Naive thymus-derived CD8-positive, alpha-beta T cell (primary cell): ENCODE data around the gene MYO10. TPM values are rescaled to one million over a fixed set of nuclear protein-coding genes. Genes with fewer than 3 reads are reported as not detected.

Experiments used
- ATAC-seq, 2 donors: fragments of 150-1000 bp; cut with Tn5 transposase in 1 of 2; sonication (Bioruptor Pico), chemical (Tn5 transposase) in 1 of 2; 1 replicate in 1 of 2; 2 replicates in 1 of 2; pipeline ENCODE4 v1.10.0; 2021; ENCODE audit warnings: mild to moderate bottlenecking in 2 of 2, moderate library complexity in 2 of 2
- POLR2A ChIA-PET: fragments of 350-600 bp; sonication (Branson Sonifier 250); formaldehyde crosslinking; loops from one replicate; lab custom pipeline; 2021; ENCODE audit warnings: antibody characterized with exemption; lab: Charles Lee
- DNase-seq, 10 donors: peaks; one replicate each; pipeline versions ENCODE4 v3.0.0 to v3.0.0-alpha.2; 2020 to 2022
- H3K27ac Mint-ChIP-seq, 10 donors: one replicate each; pipeline ENCODE4 v1.8.0; 2020 to 2022; ENCODE audit warnings: mild to moderate bottlenecking in 10 of 10, mixed read lengths in 10 of 10, moderate library complexity in 4 of 10, inconsistent platforms in 1 of 10
- H3K27me3 Mint-ChIP-seq, 5 donors: one replicate each; pipeline ENCODE4 v1.8.0; 2021 to 2022; ENCODE audit warnings: mixed read lengths in 5 of 5
- H3K36me3 Mint-ChIP-seq, 3 donors: one replicate each; pipeline ENCODE4 v1.8.0; 2020 to 2022; ENCODE audit warnings: mixed read lengths in 3 of 3, mild to moderate bottlenecking in 2 of 3, inconsistent platforms in 1 of 3
- H3K4me1 Mint-ChIP-seq, 4 donors: one replicate each; pipeline ENCODE4 v1.8.0; 2021 to 2022; ENCODE audit warnings: mixed read lengths in 4 of 4
- H3K4me3 Mint-ChIP-seq, 10 donors: one replicate each; pipeline ENCODE4 v1.8.0; 2020 to 2022; ENCODE audit warnings: mild to moderate bottlenecking in 10 of 10, mixed read lengths in 10 of 10, moderate library complexity in 6 of 10, inconsistent platforms in 1 of 10
- H3K9me3 Mint-ChIP-seq, 9 donors: one replicate each; pipeline ENCODE4 v1.8.0; 2020 to 2022; ENCODE audit warnings: mixed read lengths in 9 of 9, mild to moderate bottlenecking in 3 of 9, inconsistent platforms in 1 of 9, moderate library complexity in 1 of 9
- polyA plus RNA-seq, 3 donors: library from polyadenylated mRNA; unstranded; fragments of 300-500 nt; fragmentation: Illumina TruSeq; gene quantifications; one replicate each; pipeline ENCODE4 v1.2.3, GENCODE V29; 2021
- total RNA-seq, 8 experiments: library from RNA in 2 of 8; stranded (reverse) in 2 of 8; gene quantifications; one replicate each; pipeline ENCODE4 v1.2.3 and lab custom pipeline; 2021 to 2026

MYO10 gene
- total and polyA plus RNA-seq, 5 experiments from 2014 or later = 0.02 to 0.07 TPM; not detected in 3

GRCh38 chr5:16702964-16703363 lies 233.1 kb downstream of the MYO10 start:
- Mint-ChIP-seq H3K4me3 (no peak overlapping the region), H3K36me3 (no peaks in the 10 kb centered on the region)

GRCh38 chr5:16701134-16702099 lies 234.7 kb downstream of the MYO10 start:
- Mint-ChIP-seq H3K4me1 (peaks cover 0 to 7% (median 0%) of the 10 kb centered on the region in 4 donors), H3K36me3 (no peaks in the 10 kb centered on the region), H3K4me3 (no peak overlapping the region), H3K9me3 (peaks cover 0 to 1% (median 0%) of the 10 kb centered on the region in 9 donors), H3K27me3 (peaks cover 1 to 21% (median 7%) of the 10 kb centered on the region in 5 donors), H3K27ac (no peak overlapping the region)
- POLR2A ChIA-PET = no interaction called here
- ATAC-seq = no peak
- no peak for DNase-seq

More at GRCh38 chr5:16702964-16703363, 233.1 kb downstream of the MYO10 start:
- POLR2A ChIA-PET = no interaction called here
- Mint-ChIP-seq H3K9me3 (peaks cover 0 to 1% (median 0%) of the 10 kb centered on the region in 9 donors), H3K27ac (peak overlapping the region in 1 of 10 donors; percentile 38), H3K4me1 (peaks cover 0 to 7% (median 0%) of the 10 kb centered on the region in 4 donors), H3K27me3 (peaks cover 2 to 18% (median 4%) of the 10 kb centered on the region in 5 donors)
- DNase-seq = no peak
- ATAC-seq = no peak

- Mint-ChIP-seq H3K27ac (peak overlapping the region in 1 of 10 donors; percentile 11), H3K4me1 (peaks cover 0 to 7% (median 0%) of the 10 kb centered on the region in 4 donors), H3K9me3 (peaks cover 0 to 1% (median 0%) of the 10 kb centered on the region in 9 donors), H3K36me3 (no peaks in the 10 kb centered on the region), H3K27me3 (peaks cover 1 to 21% (median 7%) of the 10 kb centered on the region in 5 donors), H3K4me3 (no peak overlapping the region)
- POLR2A ChIA-PET = no interaction called here
- ATAC-seq (no peak), DNase-seq (no peak)
Measured at GRCh38 chr5:16700081-16700480, 236.0 kb downstream of the MYO10 start.

- Mint-ChIP-seq H3K36me3 (no peaks in the 10 kb centered on the region), H3K4me1 (no peaks in the 10 kb centered on the region), H3K4me3 (no peak overlapping the region), H3K27ac (no peak overlapping the region), H3K9me3 (no peaks in the 10 kb centered on the region), H3K27me3 (peaks cover 0 to 21% (median 4%) of the 10 kb centered on the region in 5 donors)
- DNase-seq (no peak), ATAC-seq (no peak)
- POLR2A ChIA-PET = no interaction called here
Measured at GRCh38 chr5:16695779-16696178, 240.3 kb downstream of the MYO10 start.

GRCh38 chr5:16693879-16694278 lies 242.2 kb downstream of the MYO10 start:
- no peak for ATAC-seq
- Mint-ChIP-seq H3K9me3 (no peaks in the 10 kb centered on the region), H3K36me3 (no peaks in the 10 kb centered on the region), H3K4me1 (no peaks in the 10 kb centered on the region), H3K27ac (no peak overlapping the region), H3K4me3 (no peak overlapping the region), H3K27me3 (peaks cover 0 to 26% (median 4%) of the 10 kb centered on the region in 5 donors)
- POLR2A ChIA-PET = no interaction called here
- DNase-seq = no peak

- Mint-ChIP-seq H3K27me3 (peaks cover 0 to 12% (median 3%) of the 10 kb centered on the region in 5 donors), H3K36me3 (no peaks in the 10 kb centered on the region), H3K4me3 (no peak overlapping the region), H3K4me1 (no peaks in the 10 kb centered on the region), H3K9me3 (no peaks in the 10 kb centered on the region), H3K27ac (peak overlapping the region in 1 of 10 donors; percentile 50)
- ATAC-seq = no peak
- POLR2A ChIA-PET = no interaction called here
- DNase-seq = no peak
Measured at GRCh38 chr5:16691731-16692130, 244.4 kb downstream of the MYO10 start.

GRCh38 chr5:16690243-16690852 lies 245.7 kb downstream of the MYO10 start:
- Mint-ChIP-seq H3K9me3 (no peaks in the 10 kb centered on the region), H3K27me3 (peaks cover 0 to 10% (median 3%) of the 10 kb centered on the region in 5 donors), H3K27ac (peak overlapping the region in 2 of 10 donors; percentile 54 to 62), H3K4me3 (no peak overlapping the region), H3K36me3 (peaks cover 0 to 4% (median 0%) of the 10 kb centered on the region in 3 donors), H3K4me1 (no peaks in the 10 kb centered on the region)
- DNase-seq (peak in 2 of 10 donors; percentile 8 to 11), ATAC-seq (no peak)
- POLR2A ChIA-PET = no interaction called here

- no peak overlapping the region for H3K4me3 Mint-ChIP-seq
- no peaks in the 10 kb centered on the region for H3K9me3 Mint-ChIP-seq
- H3K27me3 Mint-ChIP-seq = peaks cover 0 to 20% (median 3%) of the 10 kb centered on the region in 5 donors
- POLR2A ChIA-PET = no interaction called here
- no peaks in the 10 kb centered on the region for H3K4me1 Mint-ChIP-seq
- DNase-seq = no peak
- H3K27ac Mint-ChIP-seq = no peak overlapping the region
- peaks cover 0 to 4% (median 0%) of the 10 kb centered on the region in 3 donors for H3K36me3 Mint-ChIP-seq
- no peak for ATAC-seq
Measured at GRCh38 chr5:16687898-16688297, 248.2 kb downstream of the MYO10 start.

- ATAC-seq (no peak), DNase-seq (no peak)
- POLR2A ChIA-PET = no interaction called here
- no peak overlapping the region for H3K4me3 Mint-ChIP-seq
- H3K36me3 Mint-ChIP-seq = peaks cover 0 to 4% (median 0%) of the 10 kb centered on the region in 3 donors
- H3K27me3 Mint-ChIP-seq = peaks cover 0 to 35% (median 6%) of the 10 kb centered on the region in 5 donors
- H3K4me1 Mint-ChIP-seq = peaks cover 0 to 2% (median 0%) of the 10 kb centered on the region in 4 donors
- H3K9me3 Mint-ChIP-seq = no peaks in the 10 kb centered on the region
- no peak overlapping the region for H3K27ac Mint-ChIP-seq
Measured at GRCh38 chr5:16685069-16685468, 251.0 kb downstream of the MYO10 start.

- Mint-ChIP-seq H3K27me3 (peaks cover 0 to 24% (median 9%) of the 10 kb centered on the region in 5 donors), H3K4me3 (no peak overlapping the region), H3K9me3 (no peaks in the 10 kb centered on the region), H3K36me3 (peaks cover 0 to 4% (median 0%) of the 10 kb centered on the region in 3 donors), H3K27ac (no peak overlapping the region), H3K4me1 (peaks cover 0 to 2% (median 0%) of the 10 kb centered on the region in 4 donors)
- ATAC-seq (no peak), DNase-seq (no peak)
- POLR2A ChIA-PET = no interaction called here
Measured at GRCh38 chr5:16681876-16682275, 254.2 kb downstream of the MYO10 start.

GRCh38 chr5:16679863-16680262 lies 256.2 kb downstream of the MYO10 start:
- H3K4me3 Mint-ChIP-seq = no peak overlapping the region
- no peaks in the 10 kb centered on the region for H3K9me3 Mint-ChIP-seq
- H3K36me3 Mint-ChIP-seq = no peaks in the 10 kb centered on the region
- no peak overlapping the region for H3K27ac Mint-ChIP-seq
- DNase-seq (no peak), ATAC-seq (no peak)
- peaks cover 0 to 2% (median 0%) of the 10 kb centered on the region in 4 donors for H3K4me1 Mint-ChIP-seq
- POLR2A ChIA-PET = no interaction called here
- peaks cover 0 to 24% (median 6%) of the 10 kb centered on the region in 5 donors for H3K27me3 Mint-ChIP-seq

- Mint-ChIP-seq H3K4me3 (no peak overlapping the region), H3K36me3 (no peaks in the 10 kb centered on the region), H3K9me3 (no peaks in the 10 kb centered on the region), H3K27me3 (peaks cover 0 to 24% (median 6%) of the 10 kb centered on the region in 5 donors), H3K4me1 (peaks cover 0 to 2% (median 0%) of the 10 kb centered on the region in 4 donors), H3K27ac (no peak overlapping the region)
- DNase-seq = no peak
- ATAC-seq = no peak
- POLR2A ChIA-PET = no interaction called here
Measured at GRCh38 chr5:16679190-16679589, 256.9 kb downstream of the MYO10 start.

- no peaks in the 10 kb centered on the region for H3K9me3 Mint-ChIP-seq
- H3K4me3 Mint-ChIP-seq = no peak overlapping the region
- peaks cover 0 to 5% (median 3%) of the 10 kb centered on the region in 5 donors for H3K27me3 Mint-ChIP-seq
- H3K36me3 Mint-ChIP-seq = no peaks in the 10 kb centered on the region
- H3K27ac Mint-ChIP-seq = no peak overlapping the region
- no peak for DNase-seq
- peaks cover 7 to 17% (median 13%) of the 10 kb centered on the region in 4 donors for H3K4me1 Mint-ChIP-seq
- no peak for ATAC-seq
- POLR2A ChIA-PET = no interaction called here
Measured at GRCh38 chr5:16675806-16676205, 260.3 kb downstream of the MYO10 start.
